ENCODE data around the gene VPS4A.

Gene VPS4A

DNA sequence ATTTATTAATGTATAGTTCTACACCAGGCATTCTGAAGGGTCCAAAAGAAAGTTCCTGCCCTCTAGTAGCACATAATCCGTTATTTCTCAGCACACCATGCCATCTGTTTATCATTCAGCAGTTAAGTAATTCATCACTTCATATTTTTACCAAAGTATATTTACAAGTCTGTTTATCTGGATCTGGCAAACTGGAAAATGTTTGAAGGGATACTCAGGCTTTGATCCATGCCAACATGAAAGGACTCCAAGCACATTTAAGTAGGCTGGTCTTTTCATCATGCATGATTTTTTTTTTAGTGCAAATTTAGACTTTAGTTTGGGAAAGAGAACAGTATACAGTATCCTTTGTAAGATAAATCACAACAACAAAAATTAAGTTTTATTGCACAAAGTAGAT, 4.1 kb upstream of the VPS4A start:
- no peak for DNase-seq (ENCODE audit: low read depth)

DNA sequence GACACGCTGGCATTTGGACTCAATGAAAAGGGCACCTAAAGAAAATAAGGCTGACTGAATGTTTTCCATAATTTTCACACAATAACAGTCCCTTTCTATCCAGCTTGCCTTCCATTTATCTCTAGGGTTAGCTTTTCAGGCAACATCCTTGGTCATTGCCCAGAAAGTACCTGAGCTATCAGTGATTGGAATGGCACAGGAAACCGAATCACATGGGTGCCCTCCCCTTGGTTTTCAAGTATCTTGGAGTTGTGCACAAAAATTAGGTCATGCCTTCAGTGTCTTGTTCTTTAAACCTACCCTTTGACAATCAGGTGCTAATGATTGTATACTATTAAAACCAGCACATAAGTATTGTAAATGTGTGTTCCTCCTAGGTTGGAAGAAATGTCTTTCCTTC, 3.3 kb upstream of the VPS4A start:
- no peak for DNase-seq (ENCODE audit: low read depth)

DNA sequence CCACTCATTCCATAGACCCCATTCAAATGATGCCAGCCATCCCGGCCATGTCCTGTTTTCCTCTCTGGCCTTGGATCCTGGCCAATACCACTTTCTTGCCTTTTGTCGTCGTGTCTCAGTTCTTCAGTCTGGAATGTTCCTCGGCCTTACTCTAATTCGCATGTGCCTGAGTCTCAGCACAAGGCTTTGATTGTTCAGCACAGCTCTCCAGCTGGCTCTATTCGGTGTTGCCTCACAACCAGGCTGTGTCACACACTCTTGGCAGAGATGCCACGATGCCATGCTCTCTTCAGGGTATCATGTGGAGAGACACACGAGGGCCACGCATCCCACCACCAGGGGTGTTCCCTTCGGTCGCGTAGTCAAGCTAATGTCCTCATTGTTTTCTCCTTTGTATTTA, 1.8 kb upstream of the VPS4A start:
- no peak for DNase-seq (ENCODE audit: low read depth)

DNA sequence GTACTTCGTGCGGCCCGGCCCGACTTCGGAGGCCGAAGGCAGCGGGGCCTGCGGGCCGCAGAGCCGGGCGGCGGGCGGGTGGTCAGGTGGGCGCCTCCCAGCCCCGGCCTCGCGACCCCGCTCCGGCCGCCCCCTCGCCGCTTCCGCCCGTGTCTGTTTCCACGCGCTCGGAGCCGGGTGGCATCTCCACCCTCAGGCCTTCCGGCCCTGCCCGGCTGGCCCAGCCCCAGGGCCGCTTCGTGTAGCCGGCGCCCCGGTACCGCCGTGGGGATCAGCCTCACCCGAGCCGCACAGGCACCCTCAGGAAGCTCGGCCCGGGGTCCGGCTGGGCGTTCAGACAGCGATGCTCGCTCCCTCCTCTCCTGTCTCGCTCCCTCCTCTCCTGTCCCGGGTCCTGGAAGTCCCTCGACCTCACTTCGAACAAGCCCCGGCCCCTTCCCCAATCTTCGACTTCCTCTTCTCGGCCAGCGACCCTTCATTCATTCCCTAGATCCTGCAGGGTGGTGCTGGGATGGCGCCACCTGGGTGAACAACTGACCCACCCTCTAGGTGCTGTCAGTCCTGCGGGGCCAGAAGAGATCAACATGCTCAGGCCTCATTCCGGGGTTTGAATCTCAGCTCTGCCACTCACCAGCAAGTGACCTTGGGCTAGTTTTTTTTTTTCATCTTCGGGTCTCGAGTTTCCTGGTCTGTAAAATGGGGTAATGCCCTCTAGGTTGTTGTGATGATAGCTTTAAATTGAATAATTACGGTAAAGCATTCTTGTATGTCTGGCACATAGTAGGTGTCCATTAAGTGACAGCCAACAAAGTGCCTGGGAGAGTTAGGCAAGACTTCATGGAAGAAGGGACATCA, 610 bp downstream of the VPS4A start:
- no peak for DNase-seq (ENCODE audit: low read depth)

DNA sequence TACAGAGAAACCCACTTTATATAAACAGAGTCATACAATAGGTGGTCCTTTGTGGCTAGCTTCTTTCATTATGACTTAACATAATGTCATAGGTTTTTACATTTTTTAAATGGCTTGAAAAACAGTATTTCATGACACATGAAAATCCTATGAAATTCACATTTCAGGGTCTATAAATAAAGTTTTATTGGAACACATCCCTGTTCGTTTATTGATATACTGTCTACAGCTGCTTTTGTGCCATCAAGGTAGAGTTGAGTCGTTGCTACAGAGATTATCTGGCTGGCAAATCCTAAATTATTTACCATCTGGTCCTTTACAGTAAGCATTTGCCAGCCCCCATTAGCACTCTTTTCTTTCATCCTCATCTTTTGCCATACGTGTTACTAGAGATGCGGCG, 2.3 kb downstream of the VPS4A start:
- DNase-seq (ENCODE audit: low read depth): no peak

DNA sequence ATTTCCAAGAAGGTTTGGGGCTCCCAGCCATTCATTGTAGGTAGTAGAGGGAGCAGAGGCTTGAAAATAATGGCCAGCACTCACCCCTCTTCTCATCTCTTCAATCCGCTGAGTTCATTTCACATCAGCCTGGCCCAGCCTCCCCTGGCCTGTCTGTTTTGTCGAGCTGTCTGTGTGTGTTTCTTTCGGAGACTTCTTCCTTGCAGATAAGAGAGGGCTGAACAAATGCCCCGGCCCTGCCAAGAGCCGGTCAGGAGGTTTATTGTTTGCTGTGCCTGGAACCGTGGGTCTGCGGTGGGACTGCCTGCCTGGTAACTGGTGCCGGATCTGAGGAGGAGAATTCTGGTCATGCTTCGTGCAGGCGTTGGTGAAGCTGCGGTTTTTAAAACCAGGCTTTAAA, 3.4 kb downstream of the VPS4A start:
- no peak for DNase-seq (ENCODE audit: low read depth)

DNA sequence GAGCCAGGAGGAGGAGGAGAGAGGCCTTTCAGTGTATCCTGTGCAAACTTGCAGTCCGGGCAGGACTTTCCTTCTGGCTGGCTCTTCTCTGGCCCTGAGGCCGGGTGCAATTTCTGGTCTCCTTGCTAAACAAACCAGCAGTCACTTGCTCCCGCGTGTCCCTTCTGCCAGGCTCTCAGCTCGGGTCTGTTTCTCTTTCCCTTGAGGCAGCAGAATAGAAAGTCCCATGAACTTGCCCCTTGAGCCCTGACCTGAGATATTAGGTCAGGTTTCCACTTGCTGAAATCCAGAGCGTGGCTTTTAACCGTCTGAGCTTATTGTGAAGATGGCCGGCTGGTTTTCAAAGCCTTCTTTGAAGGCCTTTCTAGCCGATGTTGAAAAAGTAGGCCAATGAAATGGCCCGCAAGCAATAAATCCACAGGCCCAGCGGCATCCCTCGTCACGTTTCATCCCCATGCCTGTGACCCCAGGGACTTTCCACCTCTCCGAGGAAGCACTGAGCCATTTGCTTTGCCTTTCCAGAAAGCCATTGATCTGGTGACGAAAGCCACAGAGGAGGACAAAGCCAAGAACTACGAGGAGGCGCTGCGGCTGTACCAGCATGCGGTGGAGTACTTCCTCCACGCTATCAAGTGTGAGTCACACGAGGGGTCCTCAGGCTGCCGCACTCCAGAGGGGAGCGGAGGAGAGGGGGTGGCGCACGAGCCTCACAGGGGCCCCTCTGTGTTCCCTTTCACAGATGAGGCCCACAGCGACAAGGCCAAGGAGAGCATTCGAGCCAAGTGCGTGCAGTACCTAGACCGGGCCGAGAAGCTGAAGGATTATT, 4.5 kb downstream of the VPS4A start:
- no peak for DNase-seq (ENCODE audit: low read depth)

DNA sequence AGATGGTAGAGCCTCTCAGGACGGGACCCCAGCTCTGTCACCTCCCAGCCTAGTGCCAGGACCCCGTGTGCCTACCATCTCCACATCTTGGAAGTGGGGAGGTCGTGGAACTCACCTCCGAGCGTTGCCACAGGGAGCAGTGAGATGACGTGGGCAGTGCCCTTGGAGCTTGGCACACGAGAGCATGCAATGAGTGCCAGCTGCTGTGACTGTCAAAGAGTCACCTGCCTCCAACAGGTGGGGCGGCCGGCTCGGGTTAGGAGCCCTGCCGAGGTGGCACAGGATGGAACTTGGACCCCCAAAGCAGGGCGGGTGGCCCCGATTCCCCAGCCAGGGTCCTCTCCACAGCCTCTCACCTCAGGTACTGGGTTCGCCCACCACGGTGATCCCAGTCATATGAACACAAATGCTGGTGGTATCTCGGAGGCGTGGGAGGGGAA, 5.5 kb downstream of the VPS4A start:
- no peak for DNase-seq (ENCODE audit: low read depth)

DNA sequence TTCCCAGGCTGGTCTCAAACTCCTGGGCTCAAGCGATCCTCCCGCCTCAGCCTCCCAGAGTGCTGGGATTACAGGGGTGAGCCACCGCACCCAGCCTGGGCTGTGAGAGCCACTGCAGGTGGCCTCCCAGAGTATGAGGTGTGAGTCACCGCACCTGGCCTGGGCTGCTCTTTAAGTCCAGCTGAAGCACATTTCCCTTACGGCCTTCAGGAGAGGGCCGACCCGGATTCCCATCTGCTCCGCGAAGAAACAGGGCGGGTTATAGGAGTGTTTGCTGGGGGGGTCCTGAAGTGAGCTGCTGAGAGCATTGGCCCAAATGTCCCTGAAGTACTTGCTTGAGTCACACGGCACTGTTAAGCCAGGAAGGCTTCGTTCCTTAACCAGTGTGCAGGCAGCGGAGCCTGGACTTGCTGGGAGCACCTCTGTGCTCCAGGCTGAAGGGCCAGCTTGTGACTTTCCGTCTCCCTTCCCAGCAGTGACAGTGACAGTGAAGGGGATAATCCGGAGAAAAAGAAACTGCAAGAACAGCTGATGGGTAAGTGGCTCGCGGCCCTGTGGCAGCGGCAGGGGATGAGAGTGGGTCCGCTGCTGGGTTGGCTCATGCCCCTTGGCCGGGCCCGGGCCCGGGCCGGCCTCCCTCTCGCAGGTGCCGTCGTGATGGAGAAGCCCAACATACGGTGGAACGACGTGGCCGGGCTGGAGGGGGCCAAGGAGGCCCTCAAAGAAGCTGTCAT, 7.2 kb downstream of the VPS4A start:
- DNase-seq (ENCODE audit: low read depth): no peak

DNA sequence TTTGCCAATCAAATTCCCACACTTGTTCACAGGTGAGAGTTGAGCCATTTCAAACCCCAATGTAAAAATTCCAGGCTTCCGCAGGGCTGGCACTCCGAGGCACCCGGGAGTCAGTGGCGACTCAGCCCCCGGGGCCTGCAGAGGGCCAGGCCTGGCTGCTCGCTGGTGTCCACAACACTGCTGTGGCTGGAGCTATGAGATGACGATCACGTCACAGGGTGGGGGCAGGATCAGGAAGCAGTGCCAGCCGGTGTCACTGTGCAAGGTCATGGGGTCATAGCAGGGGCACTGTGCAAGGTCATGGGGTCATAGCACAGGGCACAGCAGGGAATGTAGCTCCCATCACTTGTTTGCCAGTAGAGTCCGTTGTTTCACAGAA, 7.8 kb downstream of the VPS4A start:
- DNase-seq (ENCODE audit: low read depth): no peak

DNA sequence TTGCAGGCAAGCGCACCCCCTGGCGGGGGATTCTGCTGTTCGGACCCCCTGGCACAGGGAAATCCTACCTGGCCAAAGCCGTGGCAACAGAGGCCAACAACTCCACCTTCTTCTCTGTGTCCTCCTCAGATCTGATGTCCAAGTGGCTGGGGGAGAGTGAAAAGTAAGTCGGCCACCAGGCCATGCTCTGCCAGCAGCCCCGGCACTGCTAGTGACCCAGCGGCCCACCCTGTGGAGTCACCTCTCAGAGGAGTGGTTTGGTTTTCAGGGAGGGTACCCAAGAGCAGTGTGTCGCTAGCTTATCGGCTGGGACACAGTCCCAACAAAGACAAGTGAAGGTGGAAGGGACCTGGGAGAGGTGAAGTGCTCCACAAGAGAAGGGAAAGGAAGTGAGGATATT, 8.2 kb downstream of the VPS4A start:
- no peak for DNase-seq (ENCODE audit: low read depth)

DNA sequence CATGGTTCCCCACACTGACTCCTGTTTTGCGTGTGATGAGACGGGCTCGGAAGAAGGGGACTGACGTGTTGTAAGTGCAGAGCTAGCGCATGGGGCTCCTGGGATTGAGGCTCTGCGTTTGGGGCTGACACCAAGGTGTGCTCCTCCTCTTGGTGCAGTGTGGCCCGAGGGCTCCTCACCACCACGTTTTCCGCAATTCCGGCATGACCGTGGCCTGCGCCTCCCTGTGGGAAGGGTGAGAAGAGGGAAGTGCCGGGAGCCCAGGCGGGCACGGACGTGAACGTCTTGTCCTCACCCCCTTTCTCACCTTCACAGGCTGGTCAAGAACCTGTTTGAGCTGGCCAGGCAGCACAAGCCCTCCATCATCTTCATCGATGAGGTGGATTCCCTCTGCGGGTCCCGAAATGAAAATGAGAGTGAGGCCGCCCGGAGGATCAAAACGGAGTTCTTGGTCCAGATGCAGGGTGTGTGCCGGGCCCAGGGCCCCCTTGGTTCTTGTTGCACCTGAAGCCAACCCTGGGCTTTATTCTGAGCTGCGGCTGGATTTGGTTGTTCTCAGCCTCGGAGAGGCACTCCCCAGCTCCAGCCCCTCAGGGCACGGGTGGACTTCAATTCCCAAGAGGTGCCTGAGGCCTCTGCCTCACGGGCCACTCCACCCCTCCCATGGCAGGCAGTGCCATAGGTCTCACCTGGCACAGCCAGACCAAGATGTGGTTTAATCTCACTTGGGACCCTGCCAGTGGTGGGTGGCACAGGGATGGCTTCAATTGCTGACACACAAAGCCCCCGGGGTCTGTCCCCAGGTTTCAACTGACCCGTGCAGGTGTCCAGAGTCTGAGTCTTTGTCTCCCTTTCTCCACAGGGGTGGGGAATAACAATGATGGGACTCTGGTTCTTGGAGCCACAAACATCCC, 8.9 kb downstream of the VPS4A start:
- no peak for DNase-seq (ENCODE audit: low read depth)

DNA sequence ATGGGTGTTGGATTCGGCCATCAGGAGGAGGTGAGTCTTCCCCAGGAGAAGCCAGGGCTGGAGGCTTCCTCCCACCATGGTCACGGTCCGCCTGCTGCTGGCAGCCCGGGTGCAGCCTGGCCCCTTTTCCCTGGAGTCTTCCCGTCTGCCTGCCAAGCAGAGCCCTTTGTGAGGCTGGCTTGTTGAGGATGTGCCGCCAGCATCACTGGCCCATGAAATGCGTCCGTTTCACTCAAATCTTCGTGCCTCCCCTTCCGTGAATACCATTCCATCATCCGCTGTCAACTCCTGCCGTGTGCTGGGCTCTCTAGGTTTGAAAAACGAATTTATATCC, 9.6 kb downstream of the VPS4A start:
- DNase-seq (ENCODE audit: low read depth): no peak

DNA sequence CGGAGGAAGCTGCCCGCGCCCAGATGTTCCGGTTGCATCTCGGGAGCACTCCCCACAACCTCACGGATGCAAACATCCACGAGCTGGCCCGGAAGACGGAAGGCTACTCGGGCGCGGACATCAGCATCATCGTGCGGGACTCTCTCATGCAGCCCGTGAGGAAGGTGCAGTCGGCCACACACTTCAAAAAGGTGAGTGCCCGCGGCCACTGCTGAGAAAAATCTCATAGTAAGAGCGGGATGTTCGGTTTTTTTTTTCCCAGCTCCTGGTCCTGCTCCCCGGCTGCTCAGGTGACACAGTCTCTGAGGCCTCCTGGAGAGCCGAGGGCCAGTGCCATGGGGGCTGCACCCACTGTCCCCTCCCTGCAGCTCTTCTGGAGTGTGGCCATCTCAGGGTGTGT, 9.9 kb downstream of the VPS4A start:
- no peak for DNase-seq (ENCODE audit: low read depth)

DNA sequence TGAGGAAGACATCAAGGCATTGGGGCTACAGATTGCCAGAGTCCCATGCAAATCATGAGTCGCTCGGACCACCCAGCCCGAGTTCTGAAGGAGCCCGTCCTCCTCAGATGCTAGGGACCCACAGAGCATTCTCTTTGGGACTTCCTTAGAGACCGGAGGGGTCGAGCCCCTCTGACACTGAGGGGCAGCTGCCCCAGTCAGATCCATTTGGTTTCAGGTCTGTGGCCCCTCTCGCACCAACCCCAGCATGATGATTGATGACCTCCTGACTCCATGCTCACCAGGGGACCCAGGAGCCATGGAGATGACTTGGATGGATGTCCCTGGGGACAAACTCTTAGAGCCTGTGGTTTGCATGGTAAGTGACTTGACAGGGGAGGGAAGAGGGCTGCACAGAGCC, 11.2 kb downstream of the VPS4A start:
- DNase-seq (ENCODE audit: low read depth): no peak

DNA sequence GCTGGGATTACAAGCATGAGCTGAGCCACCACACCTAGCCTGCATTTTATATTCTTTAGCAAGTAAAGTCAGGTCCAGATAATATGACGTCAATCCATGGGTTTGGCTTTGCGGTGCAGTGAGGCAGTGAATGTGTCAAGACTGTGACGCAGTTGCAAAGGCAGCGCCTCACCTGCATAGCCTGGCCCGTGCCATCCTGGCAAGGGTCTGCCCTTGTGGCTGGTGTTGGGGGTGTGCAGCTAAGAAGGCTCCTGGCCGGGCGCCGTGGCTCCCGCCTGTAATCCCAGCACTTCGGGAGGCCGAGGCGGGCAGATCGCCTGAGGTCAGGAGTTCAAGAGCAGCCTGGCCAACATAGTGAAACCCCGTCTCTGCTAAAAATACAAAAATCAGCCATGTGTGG, 12.3 kb downstream of the VPS4A start:
- no peak for DNase-seq (ENCODE audit: low read depth)

DNA sequence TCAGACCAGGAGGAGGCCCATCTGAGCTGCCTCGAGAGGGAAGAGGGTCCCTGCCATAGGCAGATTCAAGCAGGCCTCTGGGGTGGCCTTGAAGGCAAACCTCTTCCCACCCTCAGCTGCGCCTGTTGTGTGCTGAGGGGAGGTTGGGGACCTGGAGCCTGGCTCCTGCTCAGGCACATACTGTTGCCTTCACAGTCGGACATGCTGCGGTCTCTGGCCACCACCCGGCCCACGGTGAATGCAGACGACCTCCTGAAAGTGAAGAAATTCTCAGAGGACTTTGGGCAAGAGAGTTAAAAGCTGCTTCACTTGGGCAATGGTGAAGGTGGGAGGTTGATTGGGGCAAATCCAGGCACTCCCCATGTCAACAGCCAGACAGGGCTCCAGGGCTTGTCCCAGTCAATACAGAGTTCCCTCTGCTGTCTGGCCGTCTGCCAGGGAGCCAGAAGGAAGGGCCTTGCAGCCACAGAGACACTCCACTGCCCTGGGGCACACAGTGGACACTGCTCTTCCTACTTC, 12.9 kb downstream of the VPS4A start:
- no peak for DNase-seq (ENCODE audit: low read depth)

DNA sequence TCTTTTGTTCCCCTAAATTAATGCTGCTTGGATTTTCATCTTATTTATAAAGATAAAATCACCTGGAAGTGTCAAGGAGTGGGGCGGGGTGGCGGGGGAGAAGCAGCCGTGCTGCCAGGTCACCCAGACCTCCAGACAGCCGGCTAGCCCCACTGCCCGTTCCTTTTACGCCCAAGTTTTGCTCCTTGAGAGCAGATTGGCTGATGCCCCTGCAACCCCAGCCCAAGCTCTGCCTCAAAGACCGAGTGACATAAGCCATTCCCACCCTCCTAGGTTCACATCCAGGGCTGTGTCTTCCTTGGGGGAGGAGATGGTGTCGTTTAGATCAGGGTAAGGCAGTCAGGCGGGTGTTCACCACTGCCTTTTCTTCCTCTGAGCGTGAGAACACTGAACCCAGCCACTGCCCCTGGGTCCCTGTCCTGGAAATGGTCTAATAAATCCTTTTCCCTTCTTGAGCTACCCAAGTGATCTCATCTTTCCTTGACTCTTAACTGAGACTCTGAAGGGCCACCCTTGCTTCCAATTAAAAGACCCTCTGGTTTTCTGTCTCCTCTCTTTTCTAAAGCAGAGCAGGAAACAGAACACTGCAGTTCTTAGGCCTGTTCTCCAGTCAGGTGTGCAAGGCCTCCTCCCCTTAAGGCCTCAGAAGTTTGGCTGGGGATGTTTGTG, 13.6 kb downstream of the VPS4A start:
- no peak for DNase-seq (ENCODE audit: low read depth)

DNA sequence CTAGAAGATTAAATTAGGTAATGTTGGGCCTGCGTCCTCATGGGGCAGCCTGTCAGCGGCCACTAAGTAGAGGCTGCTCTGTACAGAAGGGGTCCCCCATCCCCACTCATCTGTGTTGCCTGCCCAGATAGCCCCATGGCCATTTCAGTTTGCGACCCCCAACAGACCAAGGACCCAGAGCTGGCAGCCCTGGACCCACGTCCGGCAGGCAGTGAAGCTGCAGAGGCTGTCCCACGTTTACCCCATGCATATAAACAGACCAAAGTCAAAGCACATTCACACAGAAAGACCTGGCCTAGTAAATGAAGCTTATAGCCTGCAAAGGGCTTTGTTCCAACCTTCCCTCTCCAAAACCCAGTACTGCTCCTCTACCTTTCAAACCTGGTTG, 14.6 kb downstream of the VPS4A start:
- no peak for DNase-seq (ENCODE audit: low read depth)

DNA sequence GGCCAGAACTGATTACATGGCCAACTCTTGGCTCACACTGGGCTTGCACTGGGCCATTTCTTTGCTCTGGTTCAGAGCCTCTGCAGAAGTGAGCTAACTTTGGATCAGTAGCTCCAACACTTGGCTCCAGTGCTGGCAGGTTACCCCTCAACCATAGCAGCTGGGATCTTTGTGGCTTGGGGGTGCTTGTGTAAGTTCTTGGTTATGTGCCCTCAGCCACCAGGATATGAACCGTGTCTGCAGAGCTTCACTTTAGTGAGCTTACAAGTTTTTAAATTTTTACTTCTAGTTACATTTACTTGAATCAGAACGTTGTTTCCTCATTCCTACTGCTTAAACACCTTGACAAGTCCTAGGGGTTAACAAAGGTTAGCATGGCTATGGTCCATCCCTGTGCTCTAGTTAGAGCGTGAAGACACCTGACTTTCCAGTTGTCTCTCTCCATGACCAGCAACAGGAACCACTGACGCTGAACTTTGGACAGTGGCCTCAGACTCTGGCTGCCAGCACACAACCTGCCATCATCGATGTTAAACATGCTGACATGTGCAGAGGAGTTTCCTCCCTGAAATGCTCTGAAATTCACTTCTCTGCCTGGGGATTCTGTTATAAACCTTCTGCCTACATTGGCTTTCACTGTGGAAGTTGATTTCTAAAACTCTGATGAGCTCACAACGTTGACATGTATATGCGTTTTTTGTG, 15.2 kb downstream of the VPS4A start:
- no peak for DNase-seq (ENCODE audit: low read depth)
